Fibroblast of lung (primary cell): Measurements from ENCODE around the gene DPH6. TPM values are rescaled to one million over a fixed set of nuclear protein-coding genes. Genes with fewer than 3 reads are reported as not detected.

Source experiments
- DNase-seq, 2 donors: peaks; one replicate each; pipeline versions ENCODE4 v3.0.0 to v3.0.0-alpha.2; 2010; ENCODE audit warnings: low read depth in 2 of 2
- H2AFZ ChIP-seq: 2 replicates; pipeline ENCODE4 v1.5.1; 2012; ENCODE audit warnings: low read length, control low read depth, inconsistent platforms
- H3K27ac ChIP-seq: 2 replicates; pipeline ENCODE4 v1.5.1; 2011; ENCODE audit warnings: low read length, control low read depth; ENCODE audit not compliant: insufficient read depth
- H3K27me3 ChIP-seq: 2 replicates; pipeline ENCODE4 v1.5.1; 2011; ENCODE audit warnings: mild to moderate bottlenecking, low read length; ENCODE audit not compliant: control insufficient read depth, insufficient read depth
- H3K36me3 ChIP-seq: 2 replicates; pipeline ENCODE4 v1.5.1; 2011; ENCODE audit warnings: low read length; ENCODE audit not compliant: control insufficient read depth, insufficient read depth
- H3K4me1 ChIP-seq: 2 replicates; pipeline ENCODE4 v1.5.1; 2011; ENCODE audit warnings: low read length; ENCODE audit not compliant: control insufficient read depth, insufficient read depth; ENCODE audit errors: extremely low read depth
- H3K4me2 ChIP-seq: 2 replicates; pipeline ENCODE4 v1.5.1; 2011; ENCODE audit warnings: low read length, control low read depth; ENCODE audit not compliant: insufficient read depth; ENCODE audit errors: extremely low read depth
- H3K4me3 ChIP-seq, 4 experiments: fragments of 200-600 bp in 1 of 4; sonication (generic) in 1 of 4; replicated peaks in 1 of 4; 2 replicates each; pipeline ENCODE4 v1.5.1; 2011 to 2016; ENCODE audit warnings: low read length in 4 of 4, low read depth in 3 of 4, mild to moderate bottlenecking in 3 of 4, control low read depth in 2 of 4, inconsistent platforms in 1 of 4, mixed read lengths in 1 of 4; ENCODE audit not compliant: insufficient read depth in 1 of 4; ENCODE audit errors: control extremely low read depth in 1 of 4
- H3K79me2 ChIP-seq: 2 replicates; pipeline ENCODE4 v1.5.1; 2012; ENCODE audit warnings: mild to moderate bottlenecking, low read length, inconsistent platforms; ENCODE audit not compliant: control insufficient read depth, insufficient read depth
- H3K9ac ChIP-seq: 2 replicates; pipeline ENCODE4 v1.5.1; 2011; ENCODE audit warnings: mild to moderate bottlenecking, low read length, control low read depth; ENCODE audit not compliant: insufficient read depth
- H3K9me3 ChIP-seq: 2 replicates; pipeline ENCODE4 v1.5.1; 2012; ENCODE audit warnings: low read depth, low read length; ENCODE audit not compliant: control insufficient read depth, insufficient read depth
- H4K20me1 ChIP-seq: 2 replicates; pipeline ENCODE4 v1.5.1; 2011; ENCODE audit warnings: low read length; ENCODE audit not compliant: control insufficient read depth, insufficient read depth; ENCODE audit errors: extremely low read depth
- CTCF ChIP-seq, 2 donors: IDR thresholded peaks in 1 of 2; conservative IDR thresholded peaks in 1 of 2; 1 replicate in 1 of 2; 2 replicates in 1 of 2; pipeline ENCODE4 v1.5.1; 2011 to 2012; ENCODE audit warnings: low read length in 2 of 2, control low read depth in 1 of 2, inconsistent platforms in 1 of 2, low read depth in 1 of 2, mild to moderate bottlenecking in 1 of 2
- EZH2 ChIP-seq: IDR thresholded peaks from 2 replicates; pipeline ENCODE4 v1.5.1; 2012; ENCODE audit warnings: low read length, control low read depth, mild to moderate bottlenecking; ENCODE audit errors: missing control alignments
- polyA plus RNA-seq, 2 donors: library from polyadenylated mRNA; depleted of rRNA in 1 of 2; stranded (reverse) in 1 of 2; unstranded in 1 of 2; fragments of >200 nt; gene quantifications; 2 replicates each; pipeline ENCODE4 v1.2.1, GENCODE V29; 2011 to 2012; ENCODE audit warnings: missing spikeins in 1 of 2
- total RNA-seq: library from RNA; depleted of rRNA; stranded (reverse); fragments of >200 nt; gene quantifications from 2 replicates; pipeline ENCODE4 v1.2.1, GENCODE V29; 2014

The DPH6 gene
- total and polyA plus RNA-seq, 2 donors (not counting 1 experiment from before 2014, with no cell fraction given): 9.7 to 13.5 TPM

GRCh38 chr15:35583863-35584528, 38.0 kb upstream of the DPH6 start:
- Histone ChIP-seq H3K4me3 (no peak overlapping the region), H3K36me3 (no peaks in the 10 kb centered on the region), H3K9me3 (no peaks in the 10 kb centered on the region), H4K20me1 (no peaks in the 10 kb centered on the region), H3K27me3 (no peaks in the 10 kb centered on the region), H3K9ac (no peak overlapping the region), H2AFZ (no peak overlapping the region), H3K4me1 (no peaks in the 10 kb centered on the region), H3K4me2 (no peak overlapping the region), H3K27ac (no peak overlapping the region), H3K79me2 (no peaks in the 10 kb centered on the region)
- TF ChIP-seq EZH2 (no peak), CTCF (conservative IDR thresholded peaks at IDR 0.05 in 1 of 2, IDR thresholded peaks at IDR 0.05 in 1 of 2; ENCODE audit: low read depth in 1 of 2, low read length in 2 of 2) (no peak)
- peak; percentile 61 to 71 for DNase-seq

- no peaks in the 10 kb centered on the region for H3K9me3 ChIP-seq
- no peak overlapping the region for H3K4me2 ChIP-seq
- no peak overlapping the region for H3K9ac ChIP-seq
- H3K36me3 ChIP-seq: no peaks in the 10 kb centered on the region
- no peak overlapping the region for H3K4me3 ChIP-seq
- H3K27me3 ChIP-seq: no peaks in the 10 kb centered on the region
- H3K27ac ChIP-seq: no peak overlapping the region
- no peak overlapping the region for H2AFZ ChIP-seq
- no peak for DNase-seq
- TF ChIP-seq CTCF (conservative IDR thresholded peaks at IDR 0.05 in 1 of 2, IDR thresholded peaks at IDR 0.05 in 1 of 2; ENCODE audit: low read depth in 1 of 2, low read length in 2 of 2) (no peak), EZH2 (no peak)
- H3K79me2 ChIP-seq: no peaks in the 10 kb centered on the region
- H3K4me1 ChIP-seq: no peaks in the 10 kb centered on the region
- no peaks in the 10 kb centered on the region for H4K20me1 ChIP-seq
Observed at GRCh38 chr15:35580606-35581005, 34.6 kb upstream of the DPH6 start.

GRCh38 chr15:35567392-35567791, 21.4 kb upstream of the DPH6 start:
- H3K4me3 ChIP-seq: no peak overlapping the region
- H3K4me1 ChIP-seq: no peaks in the 10 kb centered on the region
- H3K36me3 ChIP-seq: no peaks in the 10 kb centered on the region
- TF ChIP-seq EZH2 (no peak), CTCF (conservative IDR thresholded peaks at IDR 0.05 in 1 of 2, IDR thresholded peaks at IDR 0.05 in 1 of 2; ENCODE audit: low read depth in 1 of 2, low read length in 2 of 2) (no peak)
- no peaks in the 10 kb centered on the region for H3K27me3 ChIP-seq
- H3K4me2 ChIP-seq: no peak overlapping the region
- H3K9me3 ChIP-seq: no peaks in the 10 kb centered on the region
- no peaks in the 10 kb centered on the region for H3K79me2 ChIP-seq
- DNase-seq: no peak
- H4K20me1 ChIP-seq: no peaks in the 10 kb centered on the region
- no peak overlapping the region for H3K27ac ChIP-seq
- H2AFZ ChIP-seq: no peak overlapping the region
- H3K9ac ChIP-seq: no peak overlapping the region
